Measurements from ENCODE around the gene NUP62.

The NUP62 gene

DNA sequence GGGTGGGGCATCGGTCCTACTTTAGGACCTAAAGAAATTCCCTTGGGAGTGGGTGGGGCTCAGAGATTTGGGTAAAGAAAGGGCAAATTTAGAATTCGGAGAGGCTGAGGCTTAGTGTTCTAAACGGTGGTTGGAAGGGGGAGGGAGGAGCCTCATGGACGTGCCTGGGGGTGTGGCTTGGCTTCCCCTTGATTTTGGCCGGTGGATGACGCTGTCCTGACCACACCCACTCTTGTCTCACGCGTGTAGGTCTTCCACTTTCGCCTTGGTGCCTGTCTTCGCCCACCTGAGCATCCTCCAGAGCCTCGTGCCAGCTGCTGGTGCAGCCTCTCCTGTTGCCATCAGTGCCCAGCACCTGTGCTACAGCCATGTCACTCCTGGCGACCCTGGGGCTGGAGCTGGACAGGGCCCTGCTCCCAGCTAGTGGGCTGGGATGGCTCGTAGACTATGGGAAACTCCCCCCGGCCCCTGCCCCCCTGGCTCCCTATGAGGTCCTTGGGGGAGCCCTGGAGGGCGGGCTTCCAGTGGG is 1.2 kb upstream of the NUP62 start:
- H3K36me3 ChIP-seq (ENCODE audit: insufficient read depth, low read length) = peaks cover 66% of the 10 kb centered on the region
- H3K4me2 ChIP-seq (ENCODE audit: insufficient read depth, low read length) = peak overlapping the region; percentile 76
- H3K4me1 ChIP-seq (ENCODE audit: insufficient read depth, low read length) = peaks cover 60% of the 10 kb centered on the region
- no peaks in the 10 kb centered on the region for H3K9me3 ChIP-seq (ENCODE audit: insufficient read depth, low read length, severe bottlenecking)
- peak overlapping the region; percentile 97 for H3K27ac ChIP-seq (ENCODE audit: low read length)
- H2AFZ ChIP-seq (ENCODE audit: low read depth, low read length) = peak overlapping the region; percentile 28; the same call in 1 of the 2 replicates
- peak; percentile 52 for DNase-seq
- no peak for ATAC-seq (ENCODE audit: insufficient read depth, low read depth)
- H3K4me3 ChIP-seq (ENCODE audit: low read depth in 1 of 2, low read length in 2 of 2) = peak overlapping the region; percentile 38 to 97; a peak in 3 of 4 replicates
- peak overlapping the region; percentile 94 for H3K9ac ChIP-seq (ENCODE audit: low read depth, low read length)
- peaks cover 58% of the 10 kb centered on the region for H4K20me1 ChIP-seq (ENCODE audit: insufficient read depth, low read length)
- H3K27me3 ChIP-seq (ENCODE audit: insufficient read depth, low read length, poor library complexity) = no peaks in the 10 kb centered on the region
- peaks cover 79% of the 10 kb centered on the region for H3K79me2 ChIP-seq (ENCODE audit: insufficient read depth, low read length)
- no peak for TF ChIP-seq CTCF (IDR thresholded peaks at IDR 0.05; ENCODE audit: borderline replicate concordance, extremely low read depth, low read length, poor library complexity, severe bottlenecking)
- TF ChIP-seq EZH2 (IDR thresholded peaks at IDR 0.05; ENCODE audit: borderline replicate concordance, low read depth, low read length, severe bottlenecking) = no peak

DNA sequence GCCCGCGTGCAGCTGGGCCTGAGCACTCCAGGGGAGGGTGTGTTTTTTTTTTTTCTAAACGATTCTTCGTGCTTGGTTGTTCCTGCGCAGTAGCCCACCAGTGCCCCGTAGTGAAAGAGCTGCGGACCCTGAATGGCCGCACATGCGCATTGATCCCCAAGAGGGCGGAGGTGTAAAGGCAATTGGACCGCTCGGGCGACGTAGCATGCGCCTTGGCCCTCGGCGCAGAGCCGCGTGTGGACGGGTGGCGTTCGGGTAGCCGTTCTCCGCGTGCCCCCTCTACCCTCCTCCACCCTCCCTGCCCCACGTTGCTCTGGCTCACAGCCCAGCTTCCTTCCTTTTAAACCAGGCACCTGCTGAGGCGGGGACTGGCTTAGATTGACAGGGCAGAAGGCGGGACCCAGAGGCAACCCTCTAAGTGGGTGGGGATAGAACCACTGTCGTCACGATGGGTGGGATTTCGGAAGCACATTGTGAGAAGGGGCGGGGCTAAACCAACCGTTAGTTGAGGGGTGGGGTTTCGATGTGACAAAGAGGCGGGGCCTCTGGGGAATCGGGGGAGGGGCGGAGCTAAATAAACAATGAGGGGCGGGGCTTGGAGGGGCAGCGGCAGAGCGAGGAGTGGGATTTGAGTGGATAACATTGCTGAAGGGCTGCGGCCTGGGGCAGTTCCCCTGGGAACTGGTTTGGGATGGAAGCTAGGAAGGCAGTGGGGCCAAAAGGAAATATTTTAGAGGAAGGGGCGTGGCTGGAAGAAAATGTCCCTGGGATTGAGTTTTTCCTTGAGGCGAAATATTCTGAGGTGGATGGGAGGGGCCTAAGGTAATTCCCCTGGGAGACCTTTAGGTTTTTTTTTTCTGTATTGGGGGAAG is 543 bp upstream of the NUP62 start:
- DNase-seq = peak; percentile 97
- Histone ChIP-seq H3K4me2 (ENCODE audit: insufficient read depth, low read length) (peak overlapping the region; percentile 76), H3K9ac (ENCODE audit: low read depth, low read length) (peak overlapping the region; percentile 94), H3K9me3 (ENCODE audit: insufficient read depth, low read length, severe bottlenecking) (no peaks in the 10 kb centered on the region), H3K36me3 (ENCODE audit: insufficient read depth, low read length) (peaks cover 72% of the 10 kb centered on the region), H3K27me3 (ENCODE audit: insufficient read depth, low read length, poor library complexity) (no peaks in the 10 kb centered on the region), H4K20me1 (ENCODE audit: insufficient read depth, low read length) (peaks cover 64% of the 10 kb centered on the region), H3K4me3 (ENCODE audit: low read depth in 1 of 2, low read length in 2 of 2) (peak overlapping the region; percentile 97; a peak in 3 of 4 replicates), H3K27ac (ENCODE audit: low read length) (peak overlapping the region; percentile 97), H2AFZ (ENCODE audit: low read depth, low read length) (peak overlapping the region; percentile 78), H3K4me1 (ENCODE audit: insufficient read depth, low read length) (peaks cover 67% of the 10 kb centered on the region), H3K79me2 (ENCODE audit: insufficient read depth, low read length) (peaks cover 86% of the 10 kb centered on the region)
- TF ChIP-seq CTCF (IDR thresholded peaks at IDR 0.05; ENCODE audit: borderline replicate concordance, extremely low read depth, low read length, poor library complexity, severe bottlenecking) (peak; percentile 13), EZH2 (IDR thresholded peaks at IDR 0.05; ENCODE audit: borderline replicate concordance, low read depth, low read length, severe bottlenecking) (no peak)
- peak; percentile 78 for ATAC-seq (ENCODE audit: insufficient read depth, low read depth)

DNA sequence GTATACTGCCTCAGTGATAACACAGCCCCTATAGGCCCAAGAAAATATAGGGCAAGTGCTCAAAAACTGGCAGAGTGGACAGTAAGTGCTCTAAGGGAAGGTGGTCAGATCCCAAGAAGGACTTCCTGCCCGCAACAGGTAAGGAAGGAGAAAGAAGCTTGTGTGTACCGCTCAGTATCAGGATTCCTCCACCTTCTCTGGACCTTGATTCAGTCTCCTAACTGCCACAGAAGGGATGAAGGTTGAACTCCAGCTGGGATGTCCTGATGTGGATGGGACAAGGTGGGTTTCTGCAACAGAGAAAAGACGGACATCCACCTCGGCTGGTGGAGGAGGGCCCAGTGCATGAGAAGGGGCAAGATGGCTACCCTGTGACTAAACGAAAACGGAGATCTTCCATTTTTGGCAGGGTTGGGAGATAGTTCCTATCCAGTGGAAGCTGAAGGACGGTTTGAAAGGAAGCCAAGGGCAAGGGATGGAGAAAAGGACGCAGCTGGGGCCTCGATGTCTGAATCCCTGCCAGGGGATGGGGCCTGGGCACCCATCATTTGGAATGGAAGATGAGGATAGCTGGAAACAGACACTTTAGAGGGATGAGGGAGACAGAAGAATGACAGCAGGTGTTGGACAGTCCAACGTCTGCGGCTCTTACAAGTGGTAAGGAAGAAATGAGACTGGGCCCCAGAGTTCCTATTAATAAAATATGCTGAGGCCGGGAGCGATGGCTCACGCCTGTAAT is 1.6 kb downstream of the NUP62 start:
- Histone ChIP-seq H3K9ac (ENCODE audit: low read depth, low read length) (peak overlapping the region; percentile 94), H3K79me2 (ENCODE audit: insufficient read depth, low read length) (peaks cover 96% of the 10 kb centered on the region), H3K9me3 (ENCODE audit: insufficient read depth, low read length, severe bottlenecking) (no peaks in the 10 kb centered on the region), H2AFZ (ENCODE audit: low read depth, low read length) (no peak overlapping the region), H3K4me3 (ENCODE audit: low read depth in 1 of 2, low read length in 2 of 2) (peak overlapping the region; percentile 6 to 97; a peak in 3 of 4 replicates), H3K4me1 (ENCODE audit: insufficient read depth, low read length) (peaks cover 85% of the 10 kb centered on the region), H3K27ac (ENCODE audit: low read length) (peak overlapping the region; percentile 97), H3K27me3 (ENCODE audit: insufficient read depth, low read length, poor library complexity) (no peaks in the 10 kb centered on the region), H4K20me1 (ENCODE audit: insufficient read depth, low read length) (peaks cover 75% of the 10 kb centered on the region), H3K4me2 (ENCODE audit: insufficient read depth, low read length) (peak overlapping the region; percentile 76), H3K36me3 (ENCODE audit: insufficient read depth, low read length) (peaks cover 84% of the 10 kb centered on the region)
- TF ChIP-seq EZH2 (IDR thresholded peaks at IDR 0.05; ENCODE audit: borderline replicate concordance, low read depth, low read length, severe bottlenecking) = no peak
- no peak for TF ChIP-seq CTCF (IDR thresholded peaks at IDR 0.05; ENCODE audit: borderline replicate concordance, extremely low read depth, low read length, poor library complexity, severe bottlenecking)
- DNase-seq (no peak), ATAC-seq (ENCODE audit: insufficient read depth, low read depth) (no peak)
